Breast epithelium (tissue), 4 donors: ENCODE data around the gene DTYMK. TPM values are rescaled to one million over a fixed set of nuclear protein-coding genes. Genes with fewer than 3 reads are reported as not detected.

Experiments used
- DNase-seq, 2 donors: peaks; one replicate each; pipeline ENCODE4 v3.0.0-alpha.2; 2019; ENCODE audit warnings: low spot score in 2 of 2
- H3K27ac ChIP-seq, 2 donors: fragments of 200-600 bp; sonication (generic) in 1 of 2; one replicate each; pipeline ENCODE4 v1.5.1; 2016 to 2019; ENCODE audit warnings: mild to moderate bottlenecking in 1 of 2
- H3K27me3 ChIP-seq, 2 donors: fragments of 200-600 bp; sonication (generic) in 1 of 2; one replicate each; pipeline versions ENCODE4 v1.5.1 to v1.6.0; 2017 to 2019; ENCODE audit warnings: control low read depth in 1 of 2, mild to moderate bottlenecking in 1 of 2
- H3K36me3 ChIP-seq: fragments of 200-600 bp; one replicate; pipeline ENCODE4 v1.5.1; 2019
- H3K4me1 ChIP-seq, 2 donors: fragments of 200-600 bp; sonication (generic); one replicate each; pipeline ENCODE4 v1.5.1; 2016 to 2019; ENCODE audit warnings: control low read depth in 1 of 2
- H3K4me3 ChIP-seq, 3 donors: fragments of 200-600 bp; sonication (generic); 1 replicate in 2 of 3; 2 replicates in 1 of 3; pipeline ENCODE4 v1.5.1; 2016 to 2019; ENCODE audit warnings: mild to moderate bottlenecking in 3 of 3, moderate library complexity in 2 of 3
- H3K9me3 ChIP-seq, 2 donors: fragments of 200-600 bp; sonication (generic) in 1 of 2; one replicate each; pipeline ENCODE4 v1.5.1; 2016 to 2019; ENCODE audit warnings: control low read depth in 1 of 2
- POLR2A ChIP-seq: fragments of 450-650 bp; IDR thresholded peaks from one replicate; pipeline ENCODE4 v1.6.1; 2016; ENCODE audit warnings: antibody characterized with exemption, mild to moderate bottlenecking, moderate library complexity
- POLR2AphosphoS5 ChIP-seq, 3 donors: sonication (generic); formaldehyde crosslinking; IDR thresholded peaks; one replicate each; pipeline ENCODE4 v1.6.1; 2017; ENCODE audit warnings: antibody characterized with exemption in 3 of 3
- intact Hi-C: fragments of 100-400 bp; cut with DNase I; formaldehyde crosslinking; loops from one replicate; pipeline ENCODE4 v1.15.1; 2023; ENCODE audit warnings: low total_unique reads
- total RNA-seq, 3 donors: library from RNA; depleted of rRNA; stranded (reverse); fragments of >200 nt; gene quantifications; one replicate each; pipeline ENCODE4 v1.1.0, GENCODE V29; 2016
- TF ChIP-seq, protein P1 (sequence below), 3 donors: fragments of 450-650 bp; IDR thresholded peaks; one replicate each; pipeline ENCODE4 v1.5.1; 2016 to 2017; ENCODE audit warnings: antibody characterized with exemption in 3 of 3, mild to moderate bottlenecking in 3 of 3, moderate library complexity in 3 of 3

DTYMK gene
- total RNA-seq, 3 donors from 2014 or later = 16.8 to 23.2 (median 19.7) TPM

DNA sequence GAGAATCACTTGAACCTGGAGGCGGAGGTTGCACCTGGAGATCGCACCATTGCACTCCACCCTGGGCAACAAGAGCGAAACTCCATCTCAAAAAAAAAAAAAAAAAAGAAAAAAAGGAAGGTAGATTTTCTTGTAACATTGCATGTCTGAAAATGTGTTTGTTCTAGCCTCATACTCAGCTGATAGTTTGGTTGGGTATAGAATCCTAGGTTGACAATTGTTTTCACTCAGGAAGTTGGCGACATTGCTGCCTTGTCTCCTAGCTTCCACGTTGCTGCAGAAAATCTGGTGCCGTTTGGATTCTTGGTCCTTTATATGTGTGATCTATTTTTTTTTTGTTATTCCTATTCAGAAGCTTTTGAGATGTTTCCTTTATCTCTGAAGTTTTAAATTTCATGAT, 19.9 kb upstream of the DTYMK start:
- DNase-seq = no peak

DNA sequence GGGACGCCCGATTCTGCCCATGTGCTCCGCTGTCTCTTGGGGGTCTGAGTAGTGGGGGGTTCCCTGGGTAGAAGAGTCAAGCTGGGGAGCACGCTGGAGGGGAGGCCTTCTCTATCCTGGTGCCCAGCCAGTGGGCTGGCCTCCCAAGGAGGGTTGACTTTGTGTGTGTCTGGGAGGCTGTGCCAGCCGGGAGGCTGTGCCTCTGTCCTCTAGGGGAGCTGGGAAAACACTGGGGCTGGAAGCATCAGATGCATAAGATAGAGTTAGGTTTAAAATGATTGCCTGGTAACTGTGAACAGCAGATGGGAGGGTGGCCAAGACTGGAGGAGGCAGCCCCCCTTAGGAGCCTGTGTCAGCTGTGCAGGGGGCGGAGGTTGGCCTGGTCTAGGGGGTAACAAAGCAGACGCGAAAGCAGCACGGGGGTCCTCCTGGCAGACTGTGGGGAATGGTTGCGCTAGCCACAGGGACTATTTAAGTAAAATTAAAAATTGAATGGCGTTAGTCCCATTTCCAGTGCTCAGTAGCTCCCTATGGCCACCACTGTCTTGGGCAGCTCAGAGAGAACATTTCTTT, 16.5 kb upstream of the DTYMK start:
- H3K27me3 ChIP-seq = no peaks in the 10 kb centered on the region
- H3K27ac ChIP-seq = peak overlapping the region; percentile 91 to 98
- no peak for DNase-seq
- peak overlapping the region; percentile 70 to 98 (median 92) for H3K4me3 ChIP-seq
- H3K36me3 ChIP-seq = no peaks in the 10 kb centered on the region
- intact Hi-C loops = no loop called here
- no peak for TF ChIP-seq POLR2AphosphoS5 (IDR thresholded peaks at IDR 0.05)
- TF ChIP-seq POLR2A = no peak
- TF ChIP-seq, protein P1, sequence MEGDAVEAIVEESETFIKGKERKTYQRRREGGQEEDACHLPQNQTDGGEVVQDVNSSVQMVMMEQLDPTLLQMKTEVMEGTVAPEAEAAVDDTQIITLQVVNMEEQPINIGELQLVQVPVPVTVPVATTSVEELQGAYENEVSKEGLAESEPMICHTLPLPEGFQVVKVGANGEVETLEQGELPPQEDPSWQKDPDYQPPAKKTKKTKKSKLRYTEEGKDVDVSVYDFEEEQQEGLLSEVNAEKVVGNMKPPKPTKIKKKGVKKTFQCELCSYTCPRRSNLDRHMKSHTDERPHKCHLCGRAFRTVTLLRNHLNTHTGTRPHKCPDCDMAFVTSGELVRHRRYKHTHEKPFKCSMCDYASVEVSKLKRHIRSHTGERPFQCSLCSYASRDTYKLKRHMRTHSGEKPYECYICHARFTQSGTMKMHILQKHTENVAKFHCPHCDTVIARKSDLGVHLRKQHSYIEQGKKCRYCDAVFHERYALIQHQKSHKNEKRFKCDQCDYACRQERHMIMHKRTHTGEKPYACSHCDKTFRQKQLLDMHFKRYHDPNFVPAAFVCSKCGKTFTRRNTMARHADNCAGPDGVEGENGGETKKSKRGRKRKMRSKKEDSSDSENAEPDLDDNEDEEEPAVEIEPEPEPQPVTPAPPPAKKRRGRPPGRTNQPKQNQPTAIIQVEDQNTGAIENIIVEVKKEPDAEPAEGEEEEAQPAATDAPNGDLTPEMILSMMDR (IDR thresholded peaks at IDR 0.05) = no peak
- H3K9me3 ChIP-seq = no peaks in the 10 kb centered on the region
- H3K4me1 ChIP-seq = peaks cover 0 to 6% of the 10 kb centered on the region in 2 donors

More for the DNA sequence above, 19.9 kb upstream of the DTYMK start:
- no peak overlapping the region for H3K27ac ChIP-seq
- intact Hi-C loops = no loop called here
- H3K4me1 ChIP-seq = peaks cover 0 to 6% of the 10 kb centered on the region in 2 donors
- no peaks in the 10 kb centered on the region for H3K36me3 ChIP-seq
- H3K9me3 ChIP-seq = no peaks in the 10 kb centered on the region
- H3K4me3 ChIP-seq = no peak overlapping the region
- H3K27me3 ChIP-seq = no peaks in the 10 kb centered on the region
- TF ChIP-seq, protein P1 (IDR thresholded peaks at IDR 0.05) = no peak
- TF ChIP-seq POLR2A (no peak), POLR2AphosphoS5 (IDR thresholded peaks at IDR 0.05) (no peak)

DNA sequence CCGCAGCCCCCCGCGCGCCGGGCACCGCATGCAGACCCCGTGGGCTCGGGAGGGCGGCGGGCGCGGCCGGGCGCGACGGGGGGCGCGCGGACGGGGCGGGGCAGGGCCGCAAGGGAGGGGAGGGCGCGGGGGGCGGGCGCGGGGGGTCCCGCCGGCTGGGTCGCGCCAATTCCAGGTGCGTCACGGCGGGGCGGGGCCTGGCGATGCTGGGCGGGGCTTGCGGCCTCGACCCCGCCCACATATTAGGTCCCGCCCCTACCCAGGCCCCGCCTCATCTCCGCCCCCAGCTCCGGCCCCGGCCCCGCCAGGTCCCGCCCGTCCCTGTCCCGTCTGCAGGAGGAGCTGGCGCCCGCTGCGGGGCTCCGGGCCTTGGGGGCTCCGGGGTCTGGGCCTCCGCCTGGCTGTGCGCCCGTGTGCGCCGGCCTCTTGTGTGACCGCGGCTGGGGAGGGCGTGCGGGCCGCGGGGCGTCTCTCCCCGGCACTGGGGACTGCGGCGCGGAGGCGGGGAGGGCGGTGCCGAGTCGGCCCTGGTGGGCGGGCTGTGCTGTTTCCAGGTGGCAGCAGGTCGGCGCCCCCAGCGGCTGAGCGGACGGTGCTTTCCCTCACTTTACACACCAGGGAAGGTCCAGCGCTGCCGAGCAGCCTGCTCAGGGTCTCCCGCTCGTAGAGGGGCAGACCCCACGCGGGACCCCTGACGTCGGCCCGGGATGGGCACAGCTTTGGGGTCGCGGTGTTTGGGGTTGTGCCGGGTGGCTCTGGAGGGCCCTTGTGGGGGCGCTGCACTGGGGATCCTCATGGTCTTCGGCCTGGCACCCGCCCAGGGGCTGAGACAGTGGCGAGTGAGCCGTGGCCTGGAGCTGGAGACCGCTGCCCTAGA, 15.8 kb upstream of the DTYMK start:
- H3K36me3 ChIP-seq = no peaks in the 10 kb centered on the region
- H3K4me1 ChIP-seq = peaks cover 0 to 6% of the 10 kb centered on the region in 2 donors
- TF ChIP-seq, protein P1 (IDR thresholded peaks at IDR 0.05) = peak in 2 of 3 donors; percentile 27 to 29
- TF ChIP-seq POLR2A = no peak
- TF ChIP-seq POLR2AphosphoS5 (IDR thresholded peaks at IDR 0.05) = peak in 1 of 3 donors; percentile 32
- DNase-seq = peak; percentile 76 to 88
- peak overlapping the region; percentile 70 to 98 (median 92) for H3K4me3 ChIP-seq
- peak overlapping the region; percentile 91 to 98 for H3K27ac ChIP-seq
- intact Hi-C loops = no loop called here
- H3K27me3 ChIP-seq = no peaks in the 10 kb centered on the region
- H3K9me3 ChIP-seq = no peaks in the 10 kb centered on the region

DNA sequence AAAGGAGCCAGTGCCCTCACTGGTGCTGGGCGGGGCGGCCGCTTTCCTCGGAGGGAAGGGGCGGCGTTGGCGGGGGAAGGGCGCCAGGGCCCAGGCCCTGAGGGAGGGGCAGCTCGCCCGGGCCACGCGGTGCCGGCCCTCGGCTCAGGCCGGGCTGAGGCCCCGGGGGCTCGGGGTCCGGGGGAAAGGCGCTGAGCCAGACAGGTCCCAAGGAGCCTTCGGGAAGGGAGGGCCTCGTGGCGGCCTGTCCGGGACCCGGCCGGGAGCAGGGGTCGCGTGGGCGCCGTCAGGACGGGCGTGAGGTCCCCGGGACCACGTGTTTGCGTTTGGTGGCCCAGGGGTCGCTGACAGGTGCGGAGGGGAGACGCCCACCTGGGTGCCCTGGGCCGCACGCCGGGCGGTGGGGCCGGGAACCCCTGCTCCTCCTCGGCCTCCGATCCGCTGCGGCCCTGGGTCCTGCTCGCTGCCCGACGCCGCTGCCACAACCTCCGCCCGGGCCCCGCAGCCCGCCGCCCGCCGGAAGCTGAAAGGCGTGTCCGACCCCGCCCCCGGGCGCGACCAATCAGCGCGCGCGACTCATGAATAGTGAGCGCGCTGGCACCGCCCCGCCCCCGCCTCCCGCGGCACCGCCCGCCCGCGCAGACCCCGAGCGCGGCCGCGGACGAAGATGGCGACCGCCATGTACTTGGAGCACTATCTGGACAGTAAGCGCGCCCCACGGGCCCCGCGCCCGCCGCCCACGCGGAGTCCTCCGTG, 15.0 kb upstream of the DTYMK start, which contains the start of gene ING5:
Gene ING5, plus strand, starts transcription at position 641 of the 756 bp plus-strand sequence. Its CDS starts 27 bp downstream, at position 668.
- no peaks in the 10 kb centered on the region for H3K27me3 ChIP-seq
- H3K36me3 ChIP-seq = no peaks in the 10 kb centered on the region
- TF ChIP-seq, protein P1 (IDR thresholded peaks at IDR 0.05) = peak in 1 of 3 donors; percentile 32
- TF ChIP-seq POLR2A (no peak), POLR2AphosphoS5 (IDR thresholded peaks at IDR 0.05) (peak; percentile 37 to 59 (median 55))
- H3K27ac ChIP-seq = peak within 1 kb of the TSS; percentile 91 to 98
- intact Hi-C loops = loop anchor here (2.0 kb wide), 1 partner anchor 33 kb away; the partner anchor contains the start of gene D2HGDH
- peaks cover 0 to 6% of the 10 kb centered on the region in 2 donors for H3K4me1 ChIP-seq
- peak; percentile 96 to 97 for DNase-seq
- peak within 1 kb of the TSS; percentile 70 to 98 (median 92) for H3K4me3 ChIP-seq
- no peaks in the 10 kb centered on the region for H3K9me3 ChIP-seq
